CD14-positive monocyte (primary cell): ENCODE measurements around the gene HK1. TPM values are rescaled to one million over a fixed set of nuclear protein-coding genes. Genes with fewer than 3 reads are reported as not detected.
A peak's percentile ranks its signal among the peaks of the same experiment; 100 is the strongest.

Source experiments
- DNase-seq, 3 donors: peaks; one replicate each; pipeline ENCODE4 v3.0.0-alpha.2; 2011 to 2022
- H2AFZ ChIP-seq: 2 replicates; pipeline ENCODE4 v1.6.0; 2012; ENCODE audit warnings: mild to moderate bottlenecking, low read depth, low read length, inconsistent platforms; ENCODE audit not compliant: insufficient read depth, poor library complexity, severe bottlenecking
- H3K27ac ChIP-seq, 2 donors: 1 replicate in 1 of 2; 2 replicates in 1 of 2; pipeline ENCODE4 v1.5.1; 2012 to 2013; ENCODE audit warnings: low read length in 2 of 2, control low read depth in 1 of 2, inconsistent platforms in 1 of 2, low read depth in 1 of 2, mild to moderate bottlenecking in 1 of 2
- H3K27me3 ChIP-seq, 2 donors: one replicate each; pipeline versions ENCODE4 v1.6.0 to v1.6.1; 2011 to 2013; ENCODE audit warnings: low read length in 2 of 2; ENCODE audit not compliant: control insufficient read depth in 2 of 2, insufficient read depth in 2 of 2
- H3K36me3 ChIP-seq, 2 donors: replicated peaks in 1 of 2; 1 replicate in 1 of 2; 2 replicates in 1 of 2; pipeline versions ENCODE4 v1.5.1 to v1.6.1; 2012 to 2013; ENCODE audit warnings: low read length in 2 of 2, control low read depth in 1 of 2, inconsistent platforms in 1 of 2, mild to moderate bottlenecking in 1 of 2; ENCODE audit not compliant: insufficient read depth in 2 of 2, control insufficient read depth in 1 of 2
- H3K4me1 ChIP-seq, 2 donors: 1 replicate in 1 of 2; 2 replicates in 1 of 2; pipeline versions ENCODE4 v1.5.1 to v1.6.1; 2012 to 2013; ENCODE audit warnings: low read length in 2 of 2, control low read depth in 1 of 2, inconsistent platforms in 1 of 2, mild to moderate bottlenecking in 1 of 2, moderate library complexity in 1 of 2; ENCODE audit not compliant: insufficient read depth in 2 of 2, control insufficient read depth in 1 of 2
- H3K4me2 ChIP-seq: replicated peaks from 2 replicates; pipeline ENCODE3; 2012; ENCODE audit warnings: low read length, moderate library complexity, mild to moderate bottlenecking; ENCODE audit not compliant: poor library complexity, severe bottlenecking; ENCODE audit errors: extremely low read depth
- H3K4me3 ChIP-seq, 3 experiments: fragments of 200-600 bp in 1 of 3; sonication (generic) in 1 of 3; replicated peaks in 1 of 3; 1 replicate in 2 of 3; 2 replicates in 1 of 3; pipeline ENCODE4 v1.5.1; 2011 to 2013; ENCODE audit warnings: low read length in 3 of 3, mild to moderate bottlenecking in 3 of 3, control low read depth in 2 of 3, low read depth in 2 of 3, inconsistent platforms in 1 of 3, moderate library complexity in 1 of 3
- H3K79me2 ChIP-seq: 2 replicates; pipeline ENCODE4 v1.6.0; 2012; ENCODE audit warnings: mild to moderate bottlenecking, control low read depth, inconsistent platforms, low read length, moderate library complexity; ENCODE audit not compliant: insufficient read depth
- H3K9ac ChIP-seq: 2 replicates; pipeline ENCODE4 v1.6.0; 2017; ENCODE audit warnings: low read length, mild to moderate bottlenecking; ENCODE audit not compliant: insufficient read depth, poor library complexity, severe bottlenecking
- H3K9me3 ChIP-seq, 2 donors: replicated peaks in 1 of 2; 1 replicate in 1 of 2; 2 replicates in 1 of 2; pipeline versions ENCODE4 v1.5.1 to v1.6.1; 2012 to 2013; ENCODE audit warnings: low read length in 2 of 2, control low read depth in 1 of 2; ENCODE audit not compliant: control insufficient read depth in 1 of 2, insufficient read depth in 1 of 2
- H4K20me1 ChIP-seq: 2 replicates; pipeline ENCODE4 v1.6.0; 2012; ENCODE audit warnings: mild to moderate bottlenecking, low read length, control low read depth, moderate library complexity; ENCODE audit not compliant: insufficient read depth
- H3K27ac Mint-ChIP-seq, 7 donors: one replicate each; pipeline ENCODE4 v1.8.0; 2020; ENCODE audit warnings: mild to moderate bottlenecking in 7 of 7, mixed read lengths in 7 of 7, moderate library complexity in 6 of 7, inconsistent platforms in 2 of 7
- H3K27me3 Mint-ChIP-seq, 3 donors: one replicate each; pipeline ENCODE4 v1.8.0; 2021 to 2022; ENCODE audit warnings: low read depth in 3 of 3, mild to moderate bottlenecking in 3 of 3, mixed read lengths in 3 of 3, moderate library complexity in 3 of 3, inconsistent platforms in 1 of 3
- H3K36me3 Mint-ChIP-seq, 2 donors: one replicate each; pipeline ENCODE4 v1.8.0; 2020; ENCODE audit warnings: mixed read lengths in 2 of 2, inconsistent platforms in 1 of 2, mild to moderate bottlenecking in 1 of 2
- H3K4me1 Mint-ChIP-seq: one replicate; pipeline ENCODE4 v1.8.0; 2020; ENCODE audit warnings: mild to moderate bottlenecking, mixed read lengths
- H3K4me3 Mint-ChIP-seq, 2 donors: one replicate each; pipeline ENCODE4 v1.8.0; 2020; ENCODE audit warnings: mild to moderate bottlenecking in 2 of 2, mixed read lengths in 2 of 2, moderate library complexity in 1 of 2
- H3K9me3 Mint-ChIP-seq, 7 donors: one replicate each; pipeline ENCODE4 v1.8.0; 2020 to 2022; ENCODE audit warnings: mixed read lengths in 7 of 7, mild to moderate bottlenecking in 6 of 7, moderate library complexity in 6 of 7, inconsistent platforms in 2 of 7
- CTCF ChIP-seq: fragments of 200-600 bp; IDR thresholded peaks from one replicate; pipeline ENCODE4 v1.8.0; 2022; ENCODE audit warnings: antibody characterized with exemption, mild to moderate bottlenecking
- WGBS: methylation state at CpG from one replicate; pipeline ENCODE4 v1.1.5; 2013; ENCODE audit warnings: missing lambda C conversion rate; ENCODE audit not compliant: insufficient coverage; 5-methylcytosine and 5-hydroxymethylcytosine counted together
- intact Hi-C, 2 donors: fragments of 100-400 bp; cut with micrococcal nuclease; formaldehyde crosslinking; loops; one replicate each; pipeline versions ENCODE4 v1.15.0 to v1.15.1; 2023
- polyA plus RNA-seq, 3 donors: library from polyadenylated mRNA; depleted of rRNA in 1 of 3; unstranded in 2 of 3; stranded (reverse) in 1 of 3; fragments of 300-500 nt in 2 of 3; fragments of >200 nt in 1 of 3; fragmentation: Illumina TruSeq in 2 of 3; gene quantifications; 1 replicate in 2 of 3; 2 replicates in 1 of 3; pipeline ENCODE4 v1.2.3, GENCODE V29; 2012 to 2021

The HK1 gene
- polyA plus RNA-seq, 3 donors: 57.9 to 146 (median 125) TPM

- Histone ChIP-seq H3K36me3 (peaks cover 13 to 32% of the 10 kb centered on the region in 2 donors), H4K20me1 (peaks cover 8% of the 10 kb centered on the region), H3K4me1 (peaks cover 61 to 66% of the 10 kb centered on the region in 2 donors), H3K27ac (peak overlapping the region; percentile 82 to 83), H3K79me2 (peaks cover 92% of the 10 kb centered on the region), H3K4me2 (peak overlapping the region; percentile 71), H3K4me3 (peak overlapping the region in 1 of 3 experiments; percentile 65), H3K27me3 (no peaks in the 10 kb centered on the region), H3K9ac (peak overlapping the region; percentile 33), H3K9me3 (peaks cover 8 to 15% of the 10 kb centered on the region in 2 donors), H2AFZ (no peak overlapping the region)
- Mint-ChIP-seq H3K9me3 (peaks cover 6 to 14% (median 8%) of the 10 kb centered on the region in 7 donors), H3K27ac (peak overlapping the region; percentile 85 to 96 (median 93)), H3K4me3 (peak overlapping the region in 1 of 2 donors; percentile 76), H3K4me1 (peaks cover 70% of the 10 kb centered on the region), H3K27me3 (peaks cover 0 to 4% (median 0%) of the 10 kb centered on the region in 3 donors), H3K36me3 (peaks cover 38 to 56% of the 10 kb centered on the region in 2 donors)
- DNase-seq: no peak
- intact Hi-C loops: loop anchor here in 1 of 2 donors (5.0 kb wide), 1 partner anchor 37 kb away; no protein-coding TSS in a partner anchor
- no peak for TF ChIP-seq CTCF
- WGBS: no CpG with 5 or more reads among the region's 3 CpGs
These were observed 71.2 kb downstream of the HK1 start for GRCh38 chr10:69349542-69349888.

- Histone ChIP-seq H3K9me3 (peaks cover 8 to 15% of the 10 kb centered on the region in 2 donors), H3K27ac (no peak overlapping the region), H3K27me3 (no peaks in the 10 kb centered on the region), H2AFZ (no peak overlapping the region), H3K36me3 (peaks cover 3 to 17% of the 10 kb centered on the region in 2 donors), H3K4me1 (peaks cover 45 to 48% of the 10 kb centered on the region in 2 donors), H3K4me2 (no peak overlapping the region), H3K4me3 (no peak overlapping the region), H4K20me1 (peaks cover 8% of the 10 kb centered on the region), H3K9ac (no peak overlapping the region), H3K79me2 (peaks cover 91% of the 10 kb centered on the region)
- no peak for TF ChIP-seq CTCF
- peaks cover 6 to 15% (median 8%) of the 10 kb centered on the region in 7 donors for H3K9me3 Mint-ChIP-seq
- no peak overlapping the region for H3K27ac Mint-ChIP-seq
- peaks cover 55% of the 10 kb centered on the region for H3K4me1 Mint-ChIP-seq
- H3K27me3 Mint-ChIP-seq: peaks cover 0 to 4% (median 0%) of the 10 kb centered on the region in 3 donors
- WGBS: no CpG with 5 or more reads among the region's 4 CpGs
- H3K4me3 Mint-ChIP-seq: no peak overlapping the region
- DNase-seq: no peak
- intact Hi-C loops: no loop called here
- H3K36me3 Mint-ChIP-seq: peaks cover 27 to 46% of the 10 kb centered on the region in 2 donors
These were observed 73.3 kb downstream of the HK1 start for GRCh38 chr10:69351589-69351988.
